KMS-11 (cell line): ENCODE data around the gene SLC22A12.

Source experiments
- H2AFZ ChIP-seq: fragments of 200-600 bp; sonication (generic); 2 replicates; pipeline ENCODE4 v1.6.1; 2016; ENCODE audit warnings: antibody characterized with exemption, mixed run types, low read depth
- H3K27ac ChIP-seq: fragments of 200-600 bp; sonication (generic); 2 replicates; pipeline ENCODE4 v1.6.1; 2016; ENCODE audit warnings: mild to moderate bottlenecking, mixed run types
- H3K27me3 ChIP-seq: fragments of 200-600 bp; sonication (generic); 2 replicates; pipeline ENCODE4 v1.6.1; 2017; ENCODE audit warnings: mild to moderate bottlenecking, low read depth, mixed run types, moderate library complexity; ENCODE audit not compliant: insufficient read depth
- H3K36me3 ChIP-seq: fragments of 200-600 bp; sonication (generic); 2 replicates; pipeline ENCODE4 v1.6.1; 2017; ENCODE audit warnings: mild to moderate bottlenecking, mixed run types; ENCODE audit not compliant: insufficient read depth
- H3K4me1 ChIP-seq: fragments of 200-600 bp; sonication (generic); 2 replicates; pipeline ENCODE4 v1.6.1; 2016; ENCODE audit warnings: mild to moderate bottlenecking, low read depth, mixed run types; ENCODE audit not compliant: poor library complexity, severe bottlenecking
- H3K4me2 ChIP-seq: fragments of 200-600 bp; sonication (generic); 2 replicates; pipeline ENCODE4 v1.7.0; 2016; ENCODE audit warnings: mild to moderate bottlenecking, mixed run types
- H3K4me3 ChIP-seq: fragments of 200-600 bp; sonication (generic); IDR thresholded peaks from 2 replicates; pipeline ENCODE4 v1.6.1; 2017; ENCODE audit warnings: low read depth, low read length, mixed read lengths; ENCODE audit not compliant: insufficient read depth
- H3K79me2 ChIP-seq: fragments of 200-600 bp; sonication (generic); 2 replicates; pipeline ENCODE4 v1.6.1; 2016; ENCODE audit warnings: low read depth, mixed run types; ENCODE audit not compliant: insufficient read depth
- H3K9ac ChIP-seq: fragments of 200-600 bp; sonication (generic); 2 replicates; pipeline ENCODE4 v1.6.1; 2016; ENCODE audit warnings: mild to moderate bottlenecking, mixed run types
- H4K20me1 ChIP-seq: fragments of 200-600 bp; sonication (generic); 2 replicates; pipeline ENCODE4 v1.6.1; 2016; ENCODE audit warnings: mild to moderate bottlenecking, mixed run types; ENCODE audit not compliant: insufficient read depth
- CTCF ChIP-seq: fragments of 200-600 bp; sonication (generic); conservative IDR thresholded peaks from 2 replicates; pipeline ENCODE4 v1.6.1; 2017; ENCODE audit warnings: low read depth, mild to moderate bottlenecking, antibody characterized with exemption, low read length, moderate library complexity, mixed read lengths

The SLC22A12 gene

GRCh38 chr11:64643256-64643881 is 52.3 kb downstream of the SLC22A12 start:
- no peaks in the 10 kb centered on the region for H3K36me3 ChIP-seq
- no peaks in the 10 kb centered on the region for H3K79me2 ChIP-seq
- no peak overlapping the region for H3K27ac ChIP-seq
- H3K9ac ChIP-seq = no peak overlapping the region
- H3K4me3 ChIP-seq = no peak overlapping the region
- H3K27me3 ChIP-seq = peaks cover 52% of the 10 kb centered on the region
- no peak for TF ChIP-seq CTCF
- no peak overlapping the region for H3K4me2 ChIP-seq
- no peaks in the 10 kb centered on the region for H4K20me1 ChIP-seq
- H3K4me1 ChIP-seq = no peaks in the 10 kb centered on the region
- no peak overlapping the region for H2AFZ ChIP-seq

GRCh38 chr11:64643920-64644646 is 53.1 kb downstream of the SLC22A12 start:
- peaks cover 55% of the 10 kb centered on the region for H3K27me3 ChIP-seq

GRCh38 chr11:64644647-64645275 is 53.7 kb downstream of the SLC22A12 start:
- no peak overlapping the region for H3K9ac ChIP-seq
- H4K20me1 ChIP-seq = no peaks in the 10 kb centered on the region
- H3K27me3 ChIP-seq = peaks cover 53% of the 10 kb centered on the region; the same call in 1 of the 2 replicates
- no peaks in the 10 kb centered on the region for H3K79me2 ChIP-seq
- H2AFZ ChIP-seq = no peak overlapping the region
- no peaks in the 10 kb centered on the region for H3K4me1 ChIP-seq
- H3K4me2 ChIP-seq = no peak overlapping the region
- H3K36me3 ChIP-seq = no peaks in the 10 kb centered on the region
- H3K4me3 ChIP-seq = no peak overlapping the region
- no peak for TF ChIP-seq CTCF
- H3K27ac ChIP-seq = no peak overlapping the region

More at GRCh38 chr11:64643920-64644646, 53.1 kb downstream of the SLC22A12 start:
- Histone ChIP-seq H4K20me1 (no peaks in the 10 kb centered on the region), H2AFZ (no peak overlapping the region), H3K9ac (no peak overlapping the region), H3K27ac (no peak overlapping the region), H3K4me2 (no peak overlapping the region), H3K4me3 (no peak overlapping the region), H3K4me1 (no peaks in the 10 kb centered on the region), H3K79me2 (no peaks in the 10 kb centered on the region), H3K36me3 (no peaks in the 10 kb centered on the region)
- no peak for TF ChIP-seq CTCF

GRCh38 chr11:64647019-64647779 is 56.2 kb downstream of the SLC22A12 start:
- H2AFZ ChIP-seq = no peak overlapping the region
- H3K27me3 ChIP-seq = peaks cover 34% of the 10 kb centered on the region; the same call in 1 of the 2 replicates
- no peak overlapping the region for H3K4me2 ChIP-seq
- no peaks in the 10 kb centered on the region for H4K20me1 ChIP-seq
- H3K9ac ChIP-seq = no peak overlapping the region
- TF ChIP-seq CTCF = no peak
- H3K27ac ChIP-seq = no peak overlapping the region
- H3K36me3 ChIP-seq = no peaks in the 10 kb centered on the region
- H3K79me2 ChIP-seq = no peaks in the 10 kb centered on the region
- H3K4me1 ChIP-seq = no peaks in the 10 kb centered on the region
- H3K4me3 ChIP-seq = no peak overlapping the region
